Liver (tissue), 9 donors: ENCODE data around the gene PTCRA. TPM values are rescaled to one million over a fixed set of nuclear protein-coding genes. Genes with fewer than 3 reads are reported as not detected.

Experiments
- DNase-seq: peaks from one replicate; pipeline ENCODE4 v3.0.0-alpha.2; 2017; ENCODE audit warnings: low spot score
- H3K27ac ChIP-seq, 2 donors: one replicate each; pipeline ENCODE4 v1.7.0; 2013; ENCODE audit warnings: inconsistent platforms in 2 of 2, low read length in 2 of 2, control low read depth in 1 of 2, low read depth in 1 of 2, mild to moderate bottlenecking in 1 of 2
- H3K27me3 ChIP-seq, 4 donors: one replicate each; pipeline versions ENCODE4 v1.6.1 to v1.7.0; 2013; ENCODE audit warnings: low read length in 3 of 4, inconsistent platforms in 1 of 4, mild to moderate bottlenecking in 1 of 4, moderate library complexity in 1 of 4; ENCODE audit not compliant: control insufficient read depth in 4 of 4, insufficient read depth in 4 of 4
- H3K36me3 ChIP-seq, 4 donors: one replicate each; pipeline versions ENCODE4 v1.6.1 to v1.7.0; 2013; ENCODE audit warnings: low read length in 3 of 4, mild to moderate bottlenecking in 3 of 4, low read depth in 1 of 4, moderate library complexity in 1 of 4; ENCODE audit not compliant: control insufficient read depth in 4 of 4, insufficient read depth in 3 of 4
- H3K4me1 ChIP-seq, 4 donors: one replicate each; pipeline versions ENCODE4 v1.6.1 to v1.7.0; 2013; ENCODE audit warnings: low read length in 3 of 4, mild to moderate bottlenecking in 3 of 4, moderate library complexity in 1 of 4; ENCODE audit not compliant: control insufficient read depth in 4 of 4, insufficient read depth in 4 of 4
- H3K4me3 ChIP-seq, 3 donors: one replicate each; pipeline versions ENCODE4 v1.6.1 to v1.7.0; 2013; ENCODE audit warnings: low read length in 3 of 3, control low read depth in 1 of 3, low read depth in 1 of 3, mild to moderate bottlenecking in 1 of 3
- H3K9ac ChIP-seq, 2 donors: one replicate each; pipeline ENCODE4 v1.7.0; 2013; ENCODE audit warnings: low read length in 2 of 2, mild to moderate bottlenecking in 2 of 2, moderate library complexity in 2 of 2, control low read depth in 1 of 2, low read depth in 1 of 2
- H3K9me3 ChIP-seq, 4 donors: one replicate each; pipeline versions ENCODE4 v1.6.1 to v1.7.0; 2013; ENCODE audit warnings: low read length in 3 of 4; ENCODE audit not compliant: control insufficient read depth in 4 of 4
- CTCF ChIP-seq: fragments of 150-350 bp; IDR thresholded peaks from 2 replicates; pipeline ENCODE4 v1.5.1; 2017; ENCODE audit warnings: improper control_type of control experiment, low read depth, low read length; ENCODE audit not compliant: missing input control
- EGR1 ChIP-seq, 2 donors: IDR thresholded peaks; 2 replicates each; pipeline ENCODE4 v1.6.1; 2016 to 2018; ENCODE audit warnings: antibody characterized with exemption in 2 of 2, low read depth in 2 of 2
- FOXA1 ChIP-seq: IDR thresholded peaks from 2 replicates; pipeline ENCODE4 v1.6.1; 2016; ENCODE audit warnings: antibody characterized with exemption
- FOXA2 ChIP-seq: IDR thresholded peaks from 2 replicates; pipeline ENCODE4 v1.6.1; 2016; ENCODE audit warnings: antibody characterized with exemption
- GABPA ChIP-seq, 2 donors: IDR thresholded peaks in 1 of 2; conservative IDR thresholded peaks in 1 of 2; 2 replicates each; pipeline ENCODE4 v1.6.1; 2016; ENCODE audit warnings: antibody characterized with exemption in 2 of 2, mild to moderate bottlenecking in 1 of 2, moderate library complexity in 1 of 2
- HNF4A ChIP-seq, 2 donors: conservative IDR thresholded peaks; 2 replicates each; pipeline ENCODE4 v1.6.1; 2016; ENCODE audit warnings: antibody characterized with exemption in 2 of 2, mild to moderate bottlenecking in 2 of 2
- MAX ChIP-seq: IDR thresholded peaks from 2 replicates; pipeline ENCODE4 v1.6.1; 2016; ENCODE audit warnings: antibody characterized with exemption
- NR2F2 ChIP-seq: IDR thresholded peaks from 2 replicates; pipeline ENCODE4 v1.6.1; 2016; ENCODE audit warnings: antibody characterized with exemption
- RAD21 ChIP-seq, 2 donors: IDR thresholded peaks; 2 replicates each; pipeline ENCODE4 v1.6.1; 2016; ENCODE audit warnings: antibody characterized with exemption in 2 of 2, mild to moderate bottlenecking in 2 of 2
- REST ChIP-seq: IDR thresholded peaks from 2 replicates; pipeline ENCODE4 v1.6.1; 2016; ENCODE audit warnings: antibody characterized with exemption, mild to moderate bottlenecking
- RXRA ChIP-seq, 2 donors: IDR thresholded peaks; 2 replicates each; pipeline ENCODE4 v1.6.1; 2017 to 2018; ENCODE audit warnings: antibody characterized with exemption in 2 of 2, mild to moderate bottlenecking in 1 of 2
- TAF1 ChIP-seq: conservative IDR thresholded peaks from 2 replicates; pipeline ENCODE4 v1.6.1; 2016; ENCODE audit warnings: antibody characterized with exemption, mild to moderate bottlenecking
- YY1 ChIP-seq: IDR thresholded peaks from 2 replicates; pipeline ENCODE4 v1.6.1; 2016; ENCODE audit warnings: antibody characterized with exemption, mild to moderate bottlenecking
- ZBTB33 ChIP-seq: IDR thresholded peaks from 2 replicates; pipeline ENCODE4 v1.6.1; 2016; ENCODE audit warnings: antibody characterized with exemption
- WGBS: extraction: QIAGEN DNeasy Blood & Tissue Kit; methylation state at CpG from one replicate; pipeline ENCODE4 v1.1.7; 2013; 5-methylcytosine and 5-hydroxymethylcytosine counted together
- polyA plus RNA-seq, 2 donors: library from polyadenylated mRNA; stranded (reverse) in 1 of 2; unstranded in 1 of 2; fragments of 200-250 nt in 1 of 2; fragments of >200 nt in 1 of 2; fragmentation: Nextera tagmentation in 1 of 2; extraction: Ambion mirVana in 1 of 2; gene quantifications; one replicate each; pipeline versions ENCODE4 v1.2.1 to v1.2.3, GENCODE V29; 2013 to 2015
- total RNA-seq, 2 donors: library from RNA; depleted of rRNA; stranded (reverse); fragments of >200 nt; gene quantifications; one replicate each; pipeline ENCODE4 v1.2.3, GENCODE V29; 2014
- donor health status: healthy.
- donor health status: healthy.
- donor health status: healthy.
- donor health status: healthy.
- donor health status: healthy.

Gene PTCRA
- total and polyA plus RNA-seq, 4 donors = 0.63 to 1.1 TPM; not detected in 2

DNA sequence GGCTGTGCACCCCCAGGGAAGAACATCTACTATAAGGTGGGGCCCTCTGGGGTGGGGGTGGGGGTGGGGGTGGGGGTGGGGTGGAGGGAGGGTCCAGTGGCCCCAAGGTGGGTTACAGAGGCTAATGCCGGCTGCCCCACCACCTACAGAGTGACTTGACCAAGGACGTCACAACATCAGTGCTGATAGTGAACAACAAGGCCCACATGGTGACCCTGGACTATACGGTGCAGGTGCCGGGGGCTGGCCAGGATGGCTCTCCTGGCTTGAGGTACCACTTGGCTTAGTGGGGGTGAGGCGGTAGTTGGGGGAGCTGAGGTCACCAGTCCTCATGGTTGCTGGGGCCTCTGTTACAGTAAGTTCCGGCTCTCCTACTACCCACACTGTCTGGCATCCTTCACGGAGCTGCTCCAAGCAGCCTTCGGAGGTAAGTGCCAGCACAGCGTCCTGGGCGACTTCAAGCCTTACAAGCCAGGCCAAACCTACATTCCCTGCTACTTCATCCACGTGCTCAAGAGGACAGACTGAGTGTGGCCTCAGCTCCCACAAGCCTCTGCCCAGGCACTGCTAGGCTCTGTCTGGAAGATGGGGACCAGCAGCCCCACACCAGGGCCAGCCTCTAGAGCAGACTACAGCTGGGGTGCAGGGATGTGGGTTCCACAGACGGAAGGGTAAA is 47.5 kb downstream of the PTCRA start:
- DNase-seq = no peak
- H3K27me3 ChIP-seq = no peaks in the 10 kb centered on the region
- H3K9me3 ChIP-seq = no peaks in the 10 kb centered on the region
- no peak overlapping the region for H3K27ac ChIP-seq
- no peak overlapping the region for H3K4me3 ChIP-seq
- WGBS = 85% methylated on average over 12 of the region's 12 CpGs
- H3K4me1 ChIP-seq = peaks cover 3 to 32% (median 26%) of the 10 kb centered on the region in 4 donors
- no peak overlapping the region for H3K9ac ChIP-seq
- peaks cover 9 to 41% (median 25%) of the 10 kb centered on the region in 4 donors for H3K36me3 ChIP-seq
- TF ChIP-seq NR2F2 (no peak), CTCF (no peak), FOXA1 (no peak), RAD21 (IDR thresholded peaks at IDR 0.05) (no peak), GABPA (IDR thresholded peaks at IDR 0.05 in 1 of 2, conservative IDR thresholded peaks at IDR 0.05 in 1 of 2) (no peak), TAF1 (no peak), HNF4A (conservative IDR thresholded peaks at IDR 0.05) (no peak), YY1 (no peak), ZBTB33 (no peak), REST (no peak), MAX (no peak), EGR1 (IDR thresholded peaks at IDR 0.05; ENCODE audit: low read depth in 2 of 2) (no peak), FOXA2 (no peak), RXRA (IDR thresholded peaks at IDR 0.05) (no peak)
